IPS DF 6.9 (cell line): Measurements from ENCODE around the gene CNTN5.

Experiments used
- DNase-seq: peaks from one replicate; pipeline ENCODE4 v3.0.0-alpha.2; 2013; ENCODE audit warnings: low read depth, low spot score
- H3K27ac ChIP-seq: one replicate; pipeline ENCODE4 v1.5.1; 2013; ENCODE audit warnings: low read length, control low read depth
- H3K27me3 ChIP-seq: 2 replicates; pipeline ENCODE4 v1.6.1; 2013; ENCODE audit warnings: mild to moderate bottlenecking, low read length; ENCODE audit not compliant: control insufficient read depth, insufficient read depth
- H3K36me3 ChIP-seq: 2 replicates; pipeline ENCODE4 v1.6.1; 2013; ENCODE audit warnings: low read length; ENCODE audit not compliant: control insufficient read depth, insufficient read depth
- H3K4me1 ChIP-seq: 2 replicates; pipeline ENCODE4 v1.6.1; 2013; ENCODE audit warnings: low read length; ENCODE audit not compliant: control insufficient read depth, insufficient read depth
- H3K4me3 ChIP-seq: 2 replicates; pipeline ENCODE4 v1.5.1; 2013; ENCODE audit warnings: mild to moderate bottlenecking, low read length
- H3K9me3 ChIP-seq: 2 replicates; pipeline ENCODE4 v1.6.1; 2013; ENCODE audit warnings: low read length, inconsistent platforms; ENCODE audit not compliant: control insufficient read depth, insufficient read depth
- WGBS: extraction: QIAGEN DNeasy Blood & Tissue Kit; methylation state at CpG from one replicate; pipeline ENCODE4 v1.1.7; 2013; ENCODE audit warnings: mixed read lengths, missing lambda C conversion rate; ENCODE audit not compliant: insufficient read length, insufficient coverage; 5-methylcytosine and 5-hydroxymethylcytosine counted together

CNTN5 gene

DNA sequence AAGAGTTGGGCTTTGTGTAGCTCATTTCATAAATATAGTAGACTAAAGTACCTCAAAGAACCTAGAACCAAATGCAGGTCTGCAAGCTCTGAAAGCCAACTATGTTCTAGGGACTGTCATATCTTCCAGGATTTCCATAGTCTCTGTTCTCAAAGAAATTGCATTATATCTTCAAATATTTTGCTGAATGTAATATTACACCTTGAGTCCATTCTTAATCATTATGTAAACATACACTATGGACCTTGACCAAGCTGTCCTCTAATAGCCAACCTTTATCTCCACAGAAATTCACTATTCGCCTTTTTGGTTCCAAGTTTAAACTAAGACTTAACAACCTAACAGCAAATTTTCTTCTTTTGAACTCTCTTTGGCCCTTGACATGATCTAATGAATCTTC lies 987.7 kb downstream of the CNTN5 start:
- WGBS, result no CpG with 5 or more reads among the region's 1 CpG

GRCh38 chr11:100009728-100010127 lies 989.0 kb downstream of the CNTN5 start:
- no peaks in the 10 kb centered on the region for H3K36me3 ChIP-seq
- no peaks in the 10 kb centered on the region for H3K27me3 ChIP-seq
- DNase-seq, result no peak
- WGBS, result no CpG with 5 or more reads among the region's 3 CpGs
- no peak overlapping the region for H3K4me3 ChIP-seq
- no peaks in the 10 kb centered on the region for H3K9me3 ChIP-seq
- H3K27ac ChIP-seq, result no peak overlapping the region
- H3K4me1 ChIP-seq, result no peaks in the 10 kb centered on the region

More for the DNA sequence above, 987.7 kb downstream of the CNTN5 start:
- no peaks in the 10 kb centered on the region for H3K36me3 ChIP-seq
- H3K9me3 ChIP-seq, result no peaks in the 10 kb centered on the region
- no peak for DNase-seq
- no peak overlapping the region for H3K27ac ChIP-seq
- H3K4me1 ChIP-seq, result no peaks in the 10 kb centered on the region
- H3K4me3 ChIP-seq, result no peak overlapping the region
- no peaks in the 10 kb centered on the region for H3K27me3 ChIP-seq

DNA sequence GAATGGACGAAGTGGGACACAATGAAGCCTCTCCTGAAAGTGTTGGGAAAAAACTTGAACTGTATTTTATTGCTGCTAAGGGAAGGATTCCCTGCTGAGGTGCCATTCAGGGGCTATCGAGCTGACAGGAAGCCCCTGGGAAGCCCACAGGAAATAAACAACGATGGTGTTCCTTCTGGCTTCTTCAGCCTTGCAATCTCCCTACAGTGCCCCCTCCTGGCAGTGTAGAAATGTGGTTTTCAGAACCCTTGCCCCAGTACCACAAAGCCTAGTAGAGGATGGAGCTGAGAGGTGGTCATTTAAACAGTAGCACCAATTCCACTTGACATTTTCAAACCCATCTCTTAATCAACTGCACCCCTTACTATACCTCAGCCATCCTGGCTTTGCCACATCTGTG lies 989.6 kb downstream of the CNTN5 start:
- H3K4me1 ChIP-seq, result no peaks in the 10 kb centered on the region
- no peaks in the 10 kb centered on the region for H3K27me3 ChIP-seq
- H3K4me3 ChIP-seq, result no peak overlapping the region
- peak; percentile 35 for DNase-seq
- no peak overlapping the region for H3K27ac ChIP-seq
- WGBS, result no CpG with 5 or more reads among the region's 3 CpGs
- no peaks in the 10 kb centered on the region for H3K36me3 ChIP-seq
- H3K9me3 ChIP-seq, result no peaks in the 10 kb centered on the region

GRCh38 chr11:100011697-100012096 lies 990.9 kb downstream of the CNTN5 start:
- no peaks in the 10 kb centered on the region for H3K9me3 ChIP-seq
- no CpG with 5 or more reads among the region's 1 CpG for WGBS
- no peak for DNase-seq
- no peak overlapping the region for H3K27ac ChIP-seq
- no peaks in the 10 kb centered on the region for H3K27me3 ChIP-seq
- H3K4me3 ChIP-seq, result no peak overlapping the region
- no peaks in the 10 kb centered on the region for H3K4me1 ChIP-seq
- H3K36me3 ChIP-seq, result no peaks in the 10 kb centered on the region

DNA sequence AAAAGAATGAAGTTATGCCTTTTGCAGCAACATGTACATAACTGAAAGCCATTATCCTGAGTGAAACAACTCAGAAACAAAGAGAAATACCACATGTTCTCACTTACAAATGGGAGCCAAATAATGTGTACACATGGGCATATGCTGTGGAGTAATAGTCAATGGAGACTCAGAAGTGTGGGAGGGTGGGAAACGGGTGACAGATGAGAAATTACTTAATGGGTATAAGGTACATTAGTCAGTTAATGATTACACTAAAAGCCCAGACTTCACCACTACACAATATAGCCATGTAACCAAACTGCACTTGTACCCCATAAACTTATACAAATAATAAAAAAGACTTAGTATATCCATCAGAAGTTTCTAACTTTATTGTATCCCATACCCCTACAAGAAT lies 992.3 kb downstream of the CNTN5 start:
- Histone ChIP-seq H3K27me3 (no peaks in the 10 kb centered on the region), H3K27ac (no peak overlapping the region), H3K4me3 (no peak overlapping the region), H3K4me1 (no peaks in the 10 kb centered on the region), H3K36me3 (no peaks in the 10 kb centered on the region), H3K9me3 (no peaks in the 10 kb centered on the region)
- no CpG with 5 or more reads among the region's 1 CpG for WGBS
- no peak for DNase-seq

GRCh38 chr11:100031973-100032372 lies 1011.2 kb downstream of the CNTN5 start:
- Histone ChIP-seq H3K27ac (no peak overlapping the region), H3K36me3 (no peaks in the 10 kb centered on the region), H3K4me3 (no peak overlapping the region), H3K27me3 (no peaks in the 10 kb centered on the region), H3K9me3 (no peaks in the 10 kb centered on the region), H3K4me1 (no peaks in the 10 kb centered on the region)
- no CpG with 5 or more reads among the region's 1 CpG for WGBS
- DNase-seq, result no peak

DNA sequence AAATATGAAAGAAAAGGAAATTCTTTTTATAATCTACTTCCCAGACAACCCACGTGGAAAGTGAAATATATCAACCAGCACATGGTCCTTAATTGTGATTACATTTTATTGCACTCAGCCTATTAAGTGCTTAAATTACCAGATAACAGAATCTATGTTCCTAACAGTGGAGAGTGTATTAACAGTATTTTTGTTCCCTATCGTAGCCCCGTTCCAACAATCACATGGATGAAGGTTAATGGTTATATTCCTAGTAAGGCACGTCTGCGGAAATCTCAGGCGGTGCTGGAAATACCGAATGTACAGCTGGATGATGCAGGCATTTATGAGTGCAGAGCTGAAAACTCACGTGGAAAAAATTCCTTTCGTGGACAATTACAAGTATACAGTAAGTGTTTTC lies 1040.3 kb downstream of the CNTN5 start:
- no peak overlapping the region for H3K27ac ChIP-seq
- no peaks in the 10 kb centered on the region for H3K9me3 ChIP-seq
- no peaks in the 10 kb centered on the region for H3K27me3 ChIP-seq
- no peak overlapping the region for H3K4me3 ChIP-seq
- no CpG with 5 or more reads among the region's 9 CpGs for WGBS
- no peaks in the 10 kb centered on the region for H3K4me1 ChIP-seq
- DNase-seq, result no peak
- no peaks in the 10 kb centered on the region for H3K36me3 ChIP-seq

GRCh38 chr11:100066399-100066798 lies 1045.7 kb downstream of the CNTN5 start:
- WGBS, result no CpG with 5 or more reads among the region's 2 CpGs
- Histone ChIP-seq H3K27me3 (no peaks in the 10 kb centered on the region), H3K4me1 (no peaks in the 10 kb centered on the region), H3K9me3 (no peaks in the 10 kb centered on the region), H3K4me3 (no peak overlapping the region), H3K36me3 (no peaks in the 10 kb centered on the region), H3K27ac (no peak overlapping the region)
- no peak for DNase-seq

DNA sequence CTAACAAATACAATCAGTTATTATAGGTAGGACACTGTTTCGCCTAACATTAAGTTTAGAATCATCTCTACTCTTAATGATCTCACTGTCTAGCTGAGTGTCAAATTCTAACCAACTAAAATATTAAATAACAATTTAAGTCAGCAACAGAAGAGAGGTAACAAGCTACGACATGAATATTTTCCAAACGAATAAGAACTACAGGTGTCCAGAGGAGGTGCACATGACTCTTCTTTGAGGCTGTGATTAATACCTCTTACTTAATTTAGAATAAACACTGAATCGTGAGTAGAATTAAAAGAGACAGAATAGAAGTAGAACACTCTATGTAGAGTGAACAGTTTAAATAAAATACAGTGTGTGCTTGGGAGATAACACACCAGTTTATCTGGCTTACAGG lies 1047.4 kb downstream of the CNTN5 start:
- no peaks in the 10 kb centered on the region for H3K9me3 ChIP-seq
- WGBS, result no CpG with 5 or more reads among the region's 4 CpGs

GRCh38 chr11:100072131-100072530 lies 1051.4 kb downstream of the CNTN5 start:
- no peak for DNase-seq
- H3K4me3 ChIP-seq, result no peak overlapping the region
- no peaks in the 10 kb centered on the region for H3K27me3 ChIP-seq
- no peak overlapping the region for H3K27ac ChIP-seq
- H3K36me3 ChIP-seq, result no peaks in the 10 kb centered on the region
- H3K4me1 ChIP-seq, result 0 out of 2 replicates have a peak, but pooled peaks cover 2% of the 10 kb centered on the region
- H3K9me3 ChIP-seq, result no peaks in the 10 kb centered on the region

More for the DNA sequence above, 1047.4 kb downstream of the CNTN5 start:
- no peak for DNase-seq
- 0 out of 2 replicates have a peak, but pooled peaks cover 2% of the 10 kb centered on the region for H3K4me1 ChIP-seq
- no peak overlapping the region for H3K27ac ChIP-seq
- H3K4me3 ChIP-seq, result no peak overlapping the region
- H3K27me3 ChIP-seq, result no peaks in the 10 kb centered on the region
- H3K36me3 ChIP-seq, result no peaks in the 10 kb centered on the region

DNA sequence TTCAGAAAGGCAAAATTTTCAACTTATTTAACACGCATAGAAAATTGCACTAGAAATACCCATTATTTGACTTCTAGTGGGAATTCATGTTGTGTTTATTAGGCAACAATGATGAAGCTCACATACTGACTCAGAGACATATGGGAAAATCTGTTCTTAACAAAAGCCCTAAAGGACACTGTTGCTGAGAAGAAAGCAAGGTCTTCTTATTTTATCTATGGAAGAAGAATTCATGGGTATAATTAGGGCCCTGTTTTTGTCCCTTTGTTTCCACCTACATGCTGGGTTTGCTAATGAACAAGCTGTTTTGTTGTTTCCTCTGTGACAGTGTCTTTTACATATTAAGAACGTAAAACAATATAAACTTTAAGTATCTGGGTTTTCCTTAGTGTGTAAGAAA lies 1059.6 kb downstream of the CNTN5 start:
- H3K27me3 ChIP-seq, result no peaks in the 10 kb centered on the region
- no peak overlapping the region for H3K27ac ChIP-seq
- H3K9me3 ChIP-seq, result no peaks in the 10 kb centered on the region
- DNase-seq, result no peak
- no peaks in the 10 kb centered on the region for H3K4me1 ChIP-seq
- WGBS, result no CpG with 5 or more reads among the region's 2 CpGs
- no peak overlapping the region for H3K4me3 ChIP-seq
- H3K36me3 ChIP-seq, result no peaks in the 10 kb centered on the region
